ENCODE results near the gene CHKA.

Gene CHKA

DNA sequence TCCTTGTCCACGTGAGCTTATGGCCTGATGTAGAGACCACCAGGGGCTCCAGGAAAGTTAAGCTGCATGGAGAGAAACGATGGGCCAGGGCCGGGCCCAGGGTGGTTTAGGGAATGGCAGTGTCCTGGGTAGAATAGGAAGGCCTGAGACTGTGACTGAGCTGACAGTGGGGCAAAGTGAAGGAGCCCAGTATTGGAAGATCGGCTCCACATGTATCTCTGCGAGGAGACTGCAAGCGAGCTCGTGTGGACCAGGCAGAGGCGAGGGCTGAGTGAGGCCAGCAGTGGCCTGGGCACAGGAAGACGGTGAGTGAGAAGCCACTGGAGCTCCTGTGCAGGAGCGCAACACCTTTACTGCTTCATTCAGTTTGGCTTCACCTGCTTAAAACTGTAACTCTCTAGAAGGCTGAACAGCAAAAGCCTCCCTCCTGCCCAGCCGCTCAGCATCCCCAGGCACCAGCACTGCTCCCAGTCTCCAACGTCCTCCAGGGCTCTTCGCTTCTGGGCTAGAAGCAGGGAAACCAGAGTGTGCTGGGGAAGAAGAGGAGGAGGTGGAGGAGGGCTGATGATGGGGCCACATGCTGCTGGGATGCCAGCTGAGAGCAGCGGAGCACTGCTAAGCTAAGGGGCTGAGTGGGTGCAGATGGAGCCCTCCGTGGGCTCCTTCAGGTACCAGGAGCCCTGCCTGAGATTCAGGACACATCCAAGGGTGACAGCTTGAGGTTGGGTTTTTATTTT, 68.9 kb downstream of the CHKA start:
- Mint-ChIP-seq H3K9me3 (no peaks in the 10 kb centered on the region), H3K27me3 (no peaks in the 10 kb centered on the region), H3K4me3 (no peak overlapping the region), H3K27ac (no peak overlapping the region), H3K36me3 (ENCODE audit: low read depth) (peaks cover 21% of the 10 kb centered on the region), H3K4me1 (ENCODE audit: low read depth) (peaks cover 3% of the 10 kb centered on the region)

DNA sequence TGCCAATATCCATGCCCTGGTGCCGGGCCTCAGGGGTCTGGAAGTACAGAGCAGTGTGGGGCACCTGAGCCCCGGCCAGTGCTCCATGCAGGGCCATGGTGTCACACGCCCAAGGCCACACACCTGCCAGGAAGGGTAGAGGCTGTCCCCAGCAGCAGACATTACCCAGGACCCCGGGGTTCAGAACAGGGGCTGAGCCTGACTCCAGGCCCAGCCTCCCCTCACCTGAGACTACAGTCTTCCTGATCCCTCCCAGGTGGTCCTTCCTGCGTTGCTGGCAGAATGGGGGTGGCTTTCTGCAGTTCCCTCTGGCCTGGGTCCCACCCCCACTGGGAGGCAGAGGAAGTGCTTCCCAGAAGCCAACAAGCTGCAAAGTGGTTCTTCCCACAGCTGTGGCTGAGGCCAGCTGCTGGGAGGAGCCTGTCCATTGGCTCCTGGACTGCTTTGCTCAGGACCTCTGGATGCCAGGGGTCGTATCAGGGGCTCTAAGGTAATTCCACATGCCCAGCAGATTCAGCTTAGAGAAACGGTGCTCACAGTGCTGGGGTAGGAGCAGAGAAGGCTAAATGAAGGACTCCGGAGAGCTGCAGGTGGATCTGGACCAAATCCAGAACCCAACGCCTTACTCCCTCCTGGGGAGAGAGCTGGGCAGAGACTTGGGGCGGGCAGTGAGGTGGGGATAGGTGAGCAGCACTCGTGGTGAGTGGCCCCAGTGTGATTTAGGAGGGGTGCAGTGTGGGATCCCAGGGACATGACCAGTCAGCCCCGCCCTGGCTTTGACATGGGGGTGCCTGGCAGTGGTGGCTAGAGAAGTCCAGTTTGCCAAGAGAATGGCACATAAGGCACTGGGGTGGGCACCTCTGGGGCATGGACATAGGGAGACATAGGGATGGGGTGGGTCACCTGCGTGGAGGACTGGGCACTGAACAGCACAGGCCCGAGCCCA, 69.7 kb downstream of the CHKA start:
- Mint-ChIP-seq H3K9me3 (no peaks in the 10 kb centered on the region), H3K27ac (peak overlapping the region; percentile 16), H3K27me3 (no peaks in the 10 kb centered on the region), H3K4me3 (no peak overlapping the region), H3K4me1 (ENCODE audit: low read depth) (peaks cover 3% of the 10 kb centered on the region), H3K36me3 (ENCODE audit: low read depth) (peaks cover 25% of the 10 kb centered on the region)

DNA sequence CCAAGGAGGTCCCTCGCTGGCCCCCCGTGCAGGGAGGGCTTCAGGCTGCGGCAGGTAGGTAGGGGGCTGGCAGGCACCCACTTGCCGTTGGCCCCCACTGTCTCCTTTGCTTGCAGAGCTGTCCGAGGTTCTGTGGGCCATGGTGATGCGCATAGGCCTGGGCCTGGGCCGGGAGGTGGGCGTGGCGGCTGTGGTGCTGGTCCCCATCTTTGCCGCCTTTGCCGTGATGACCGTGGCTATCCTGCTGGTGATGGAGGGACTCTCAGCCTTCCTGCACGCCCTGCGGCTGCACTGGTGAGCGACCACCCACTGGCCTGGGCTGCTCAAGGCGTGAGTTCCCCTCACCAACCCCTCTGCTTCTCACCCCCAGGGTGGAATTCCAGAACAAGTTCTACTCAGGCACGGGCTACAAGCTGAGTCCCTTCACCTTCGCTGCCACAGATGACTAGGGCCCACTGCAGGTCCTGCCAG, 70.8 kb downstream of the CHKA start:
- Mint-ChIP-seq H3K36me3 (ENCODE audit: low read depth) (peaks cover 25% of the 10 kb centered on the region), H3K9me3 (no peaks in the 10 kb centered on the region), H3K27me3 (no peaks in the 10 kb centered on the region), H3K4me1 (ENCODE audit: low read depth) (no peaks in the 10 kb centered on the region), H3K27ac (no peak overlapping the region), H3K4me3 (no peak overlapping the region)

DNA sequence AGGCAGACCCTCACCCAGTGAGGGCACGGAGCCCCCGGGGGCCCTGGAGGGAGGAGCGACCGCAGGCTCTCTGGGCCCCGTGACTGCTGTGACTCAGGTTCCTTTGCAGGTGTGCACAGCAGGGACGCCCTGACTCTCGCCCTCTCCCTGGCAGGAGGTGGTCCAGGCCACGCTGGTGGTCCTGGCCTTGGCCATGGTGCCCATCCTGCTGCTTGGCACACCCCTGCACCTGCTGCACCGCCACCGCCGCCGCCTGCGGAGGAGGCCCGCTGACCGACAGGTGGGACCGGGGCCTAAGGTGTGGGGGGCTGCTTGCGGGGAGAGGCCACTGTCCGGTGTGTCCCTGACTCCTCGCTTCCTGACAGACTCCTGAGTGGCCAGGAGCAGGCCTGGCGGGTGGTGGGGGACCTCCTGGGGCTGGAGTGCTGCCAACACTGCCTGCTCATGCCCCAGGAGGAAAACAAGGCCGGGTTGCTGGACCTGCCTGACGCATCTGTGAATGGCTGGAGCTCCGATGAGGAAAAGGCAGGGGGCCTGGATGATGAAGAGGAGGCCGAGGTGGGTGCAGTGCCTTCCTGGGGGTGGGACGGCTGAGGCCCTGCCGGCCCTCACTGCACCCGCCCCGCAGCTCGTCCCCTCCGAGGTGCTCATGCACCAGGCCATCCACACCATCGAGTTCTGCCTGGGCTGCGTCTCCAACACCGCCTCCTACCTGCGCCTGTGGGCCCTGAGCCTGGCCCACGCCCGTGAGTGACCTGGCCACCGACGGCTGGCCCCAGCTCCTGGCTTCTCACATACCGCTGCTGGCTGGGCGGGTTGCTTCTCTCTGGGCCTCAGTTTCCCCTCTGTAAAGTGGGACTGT, 71.4 kb downstream of the CHKA start:
- Mint-ChIP-seq H3K27ac (no peak overlapping the region), H3K27me3 (no peaks in the 10 kb centered on the region), H3K4me3 (no peak overlapping the region), H3K4me1 (ENCODE audit: low read depth) (no peaks in the 10 kb centered on the region), H3K9me3 (no peaks in the 10 kb centered on the region), H3K36me3 (ENCODE audit: low read depth) (peaks cover 25% of the 10 kb centered on the region)

DNA sequence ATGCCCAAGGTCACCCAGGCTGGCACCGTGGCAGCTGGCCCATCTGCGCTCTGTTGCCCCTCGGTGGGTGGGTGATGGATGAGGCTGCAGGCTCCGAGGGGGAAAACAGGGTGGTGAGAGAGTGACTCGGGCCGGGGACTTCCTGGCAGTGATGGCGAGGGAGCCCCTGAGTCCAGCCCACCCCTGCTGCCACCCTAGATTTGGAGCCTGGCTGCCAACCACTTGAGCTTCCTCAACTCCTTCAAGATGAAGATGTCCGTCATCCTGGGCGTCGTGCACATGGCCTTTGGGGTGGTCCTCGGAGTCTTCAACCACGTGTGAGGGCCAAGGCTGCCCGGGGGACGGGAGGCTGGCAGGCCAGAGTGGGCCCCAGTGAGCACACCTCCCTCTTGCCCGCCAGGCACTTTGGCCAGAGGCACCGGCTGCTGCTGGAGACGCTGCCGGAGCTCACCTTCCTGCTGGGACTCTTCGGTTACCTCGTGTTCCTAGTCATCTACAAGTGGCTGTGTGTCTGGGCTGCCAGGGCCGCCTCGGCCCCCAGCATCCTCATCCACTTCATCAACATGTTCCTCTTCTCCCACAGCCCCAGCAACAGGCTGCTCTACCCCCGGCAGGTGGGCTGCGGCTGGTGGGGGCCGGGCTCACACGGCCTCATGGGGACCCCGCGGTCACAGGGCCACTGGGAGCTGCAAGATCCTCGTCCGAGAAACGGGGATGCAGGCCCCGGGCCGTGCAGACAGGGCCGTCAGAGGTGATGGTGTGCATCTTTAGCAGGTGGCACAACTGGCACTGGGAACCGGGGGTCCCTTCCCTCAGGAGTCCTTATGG, 72.3 kb downstream of the CHKA start:
- Mint-ChIP-seq H3K27ac (no peak overlapping the region), H3K27me3 (no peaks in the 10 kb centered on the region), H3K4me3 (no peak overlapping the region), H3K9me3 (no peaks in the 10 kb centered on the region), H3K4me1 (ENCODE audit: low read depth) (no peaks in the 10 kb centered on the region), H3K36me3 (ENCODE audit: low read depth) (peaks cover 25% of the 10 kb centered on the region)

DNA sequence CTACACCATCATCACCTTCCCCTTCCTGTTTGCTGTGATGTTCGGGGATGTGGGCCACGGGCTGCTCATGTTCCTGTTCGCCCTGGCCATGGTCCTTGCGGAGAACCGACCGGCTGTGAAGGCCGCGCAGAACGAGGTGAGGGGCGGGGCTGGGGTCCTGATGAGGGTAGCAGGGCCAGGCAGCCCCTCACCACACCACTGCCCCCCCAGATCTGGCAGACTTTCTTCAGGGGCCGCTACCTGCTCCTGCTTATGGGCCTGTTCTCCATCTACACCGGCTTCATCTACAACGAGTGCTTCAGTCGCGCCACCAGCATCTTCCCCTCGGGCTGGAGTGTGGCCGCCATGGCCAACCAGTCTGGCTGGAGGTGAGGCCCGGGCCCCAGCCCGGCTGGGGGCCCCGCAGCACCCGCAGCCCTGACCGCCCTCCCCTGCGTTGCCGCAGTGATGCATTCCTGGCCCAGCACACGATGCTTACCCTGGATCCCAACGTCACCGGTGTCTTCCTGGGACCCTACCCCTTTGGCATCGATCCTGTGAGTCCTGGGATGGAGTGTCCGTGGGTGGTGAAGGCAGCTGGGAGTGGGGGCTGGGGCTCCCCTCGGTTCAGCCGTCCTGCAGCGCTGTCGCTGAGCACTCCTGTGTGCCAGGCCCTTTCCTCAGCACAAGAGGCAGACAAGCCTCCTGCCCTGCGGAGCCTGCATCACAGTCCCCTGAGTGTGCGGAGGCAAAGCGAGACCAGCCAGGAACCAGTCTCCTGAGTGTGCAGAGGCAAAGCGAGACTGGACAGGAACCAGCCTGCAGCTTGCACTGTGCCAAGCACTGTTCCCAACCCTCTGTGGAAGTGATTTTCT, 73.5 kb downstream of the CHKA start:
- Mint-ChIP-seq H3K27ac (no peak overlapping the region), H3K27me3 (no peaks in the 10 kb centered on the region), H3K36me3 (ENCODE audit: low read depth) (peaks cover 19% of the 10 kb centered on the region), H3K4me1 (ENCODE audit: low read depth) (no peaks in the 10 kb centered on the region), H3K4me3 (no peak overlapping the region), H3K9me3 (no peaks in the 10 kb centered on the region)

DNA sequence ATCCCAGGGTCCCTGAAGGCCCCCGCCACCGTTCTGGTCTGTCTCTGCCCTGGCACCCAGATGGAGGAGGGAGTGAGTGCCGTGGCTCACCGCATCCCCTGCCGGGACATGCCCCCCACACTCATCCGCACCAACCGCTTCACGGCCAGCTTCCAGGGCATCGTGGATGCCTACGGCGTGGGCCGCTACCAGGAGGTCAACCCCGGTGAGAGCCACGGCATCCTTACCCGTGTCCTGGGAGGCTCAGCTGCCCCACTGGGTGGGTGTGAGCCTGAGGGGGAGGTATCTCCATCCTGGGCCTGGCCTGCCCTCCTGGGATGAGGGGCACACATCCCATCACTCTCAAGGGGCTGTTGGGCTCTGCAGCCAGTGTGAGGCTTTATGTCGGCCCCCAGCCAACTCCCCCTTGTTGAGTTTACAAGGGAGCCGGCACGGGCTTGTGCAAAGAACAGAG, 76.3 kb downstream of the CHKA start:
- Mint-ChIP-seq H3K27ac (no peak overlapping the region), H3K36me3 (ENCODE audit: low read depth) (peaks cover 8% of the 10 kb centered on the region), H3K27me3 (no peaks in the 10 kb centered on the region), H3K9me3 (no peaks in the 10 kb centered on the region), H3K4me1 (ENCODE audit: low read depth) (peaks cover 4% of the 10 kb centered on the region), H3K4me3 (no peak overlapping the region)

DNA sequence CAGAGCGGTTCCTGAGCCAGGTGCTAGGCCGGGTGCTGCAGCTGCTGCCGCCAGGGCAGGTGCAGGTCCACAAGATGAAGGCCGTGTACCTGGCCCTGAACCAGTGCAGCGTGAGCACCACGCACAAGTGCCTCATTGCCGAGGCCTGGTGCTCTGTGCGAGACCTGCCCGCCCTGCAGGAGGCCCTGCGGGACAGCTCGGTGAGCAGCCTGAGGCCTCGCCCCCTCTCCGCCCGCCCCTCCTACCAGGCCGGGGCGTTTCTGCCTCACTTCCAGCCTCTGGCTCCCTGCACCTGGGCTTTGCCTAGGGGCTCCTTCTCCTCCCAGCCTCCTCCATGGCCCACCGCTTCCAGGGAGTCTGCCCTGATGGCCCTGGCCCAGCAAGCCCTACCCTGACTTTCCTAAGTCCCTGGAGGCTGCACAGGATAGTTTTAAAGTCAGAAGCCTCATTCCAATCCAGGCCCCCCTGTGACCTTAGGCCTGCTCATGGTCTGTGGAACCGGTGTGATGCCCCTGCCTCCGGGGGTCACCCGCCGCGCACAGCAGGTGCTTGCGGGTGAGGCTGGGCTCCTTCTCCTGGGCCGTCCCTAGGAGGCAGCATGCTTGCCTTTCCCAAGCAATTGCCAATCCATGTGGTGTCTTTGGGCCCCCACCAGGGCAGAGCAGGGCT, 76.9 kb downstream of the CHKA start:
- no peak overlapping the region for H3K4me3 Mint-ChIP-seq
- no peaks in the 10 kb centered on the region for H3K27me3 Mint-ChIP-seq
- peaks cover 8% of the 10 kb centered on the region for H3K36me3 Mint-ChIP-seq (ENCODE audit: low read depth)
- no peaks in the 10 kb centered on the region for H3K9me3 Mint-ChIP-seq
- peaks cover 4% of the 10 kb centered on the region for H3K4me1 Mint-ChIP-seq (ENCODE audit: low read depth)
- H3K27ac Mint-ChIP-seq: no peak overlapping the region

DNA sequence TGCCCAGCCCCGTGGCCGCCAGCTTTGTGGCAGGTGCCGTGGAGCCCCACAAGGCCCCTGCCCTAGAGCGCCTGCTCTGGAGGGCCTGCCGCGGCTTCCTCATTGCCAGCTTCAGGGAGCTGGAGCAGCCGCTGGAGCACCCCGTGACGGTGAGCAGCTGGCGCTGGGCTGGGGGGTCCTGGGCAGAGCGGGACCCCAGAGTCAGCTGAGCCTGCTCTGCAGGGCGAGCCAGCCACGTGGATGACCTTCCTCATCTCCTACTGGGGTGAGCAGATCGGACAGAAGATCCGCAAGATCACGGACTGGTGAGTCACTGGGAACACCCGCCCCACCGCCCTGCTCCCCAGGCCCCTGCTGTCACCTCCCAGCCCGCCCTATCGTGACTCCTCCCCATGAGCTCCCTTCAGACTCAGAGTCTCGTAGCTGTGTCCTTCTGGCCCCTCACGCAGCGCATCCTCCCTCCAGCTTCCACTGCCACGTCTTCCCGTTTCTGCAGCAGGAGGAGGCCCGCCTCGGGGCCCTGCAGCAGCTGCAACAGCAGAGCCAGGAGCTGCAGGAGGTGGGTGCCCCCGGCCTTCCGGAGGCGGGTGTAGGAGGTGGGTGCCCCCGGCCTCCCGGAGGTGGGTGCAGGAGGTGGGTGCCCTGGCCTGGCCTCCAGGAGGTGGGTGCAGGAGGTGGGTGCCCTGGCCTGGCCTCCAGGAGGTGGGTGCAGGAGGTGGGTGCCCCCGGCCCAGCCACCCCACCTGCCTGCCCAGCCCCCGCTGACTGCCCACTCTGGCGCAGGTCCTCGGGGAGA, 77.6 kb downstream of the CHKA start:
- H3K27me3 Mint-ChIP-seq: no peaks in the 10 kb centered on the region
- H3K9me3 Mint-ChIP-seq: no peaks in the 10 kb centered on the region
- H3K36me3 Mint-ChIP-seq (ENCODE audit: low read depth): peaks cover 8% of the 10 kb centered on the region
- peaks cover 4% of the 10 kb centered on the region for H3K4me1 Mint-ChIP-seq (ENCODE audit: low read depth)
- no peak overlapping the region for H3K27ac Mint-ChIP-seq
- H3K4me3 Mint-ChIP-seq: no peak overlapping the region

DNA sequence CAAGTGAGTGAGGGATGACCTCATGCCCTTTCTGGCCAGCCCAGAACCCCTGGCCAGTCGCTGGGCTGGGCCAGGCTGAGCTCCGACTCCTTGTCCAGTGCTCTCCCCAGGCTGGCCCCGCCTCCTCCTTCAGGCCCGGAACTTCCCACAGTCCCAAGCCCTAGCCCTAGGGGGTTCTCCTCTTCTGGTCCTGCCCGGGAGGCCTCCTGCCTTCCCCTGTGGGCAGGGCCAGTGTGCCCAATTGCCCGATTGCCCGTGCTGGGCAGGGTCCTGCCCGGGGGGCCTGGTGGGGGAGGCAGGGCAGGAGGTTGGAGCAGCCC, 78.2 kb downstream of the CHKA start:
- Mint-ChIP-seq H3K4me3 (no peak overlapping the region), H3K4me1 (ENCODE audit: low read depth) (peaks cover 4% of the 10 kb centered on the region), H3K9me3 (no peaks in the 10 kb centered on the region), H3K36me3 (ENCODE audit: low read depth) (peaks cover 8% of the 10 kb centered on the region), H3K27ac (no peak overlapping the region), H3K27me3 (no peaks in the 10 kb centered on the region)

DNA sequence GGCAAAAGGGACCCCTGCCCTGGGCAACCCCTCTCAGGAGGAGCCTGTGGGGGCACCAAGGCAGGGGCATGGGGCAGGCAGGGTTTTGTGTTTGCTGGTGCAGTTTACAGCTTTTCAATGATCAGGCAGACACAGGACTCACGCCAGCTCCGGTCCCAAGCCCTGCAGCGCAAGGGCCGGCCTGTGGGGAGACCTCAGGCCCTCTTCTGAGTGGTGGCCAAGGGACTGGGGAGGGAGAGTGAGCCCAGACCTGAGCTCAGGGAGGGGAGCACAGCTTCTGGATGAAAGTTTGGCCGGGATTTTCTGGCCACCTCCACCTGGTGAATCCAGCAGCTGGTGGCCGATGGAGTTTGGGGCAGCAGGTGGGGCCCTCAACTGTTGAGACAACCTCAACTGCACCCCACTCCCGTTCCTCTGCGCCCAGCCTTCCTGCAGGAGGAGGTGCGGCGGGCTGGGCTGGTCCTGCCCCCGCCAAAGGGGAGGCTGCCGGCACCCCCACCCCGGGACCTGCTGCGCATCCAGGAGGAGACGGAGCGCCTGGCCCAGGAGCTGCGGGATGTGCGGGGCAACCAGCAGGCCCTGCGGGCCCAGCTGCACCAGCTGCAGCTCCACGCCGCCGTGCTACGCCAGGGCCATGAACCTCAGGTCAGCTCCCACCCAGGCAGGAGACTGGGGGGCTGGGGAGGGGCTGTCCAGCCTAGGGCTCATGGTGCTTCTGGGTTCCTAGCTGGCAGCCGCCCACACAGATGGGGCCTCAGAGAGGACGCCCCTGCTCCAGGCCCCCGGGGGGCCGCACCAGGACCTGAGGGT, 78.8 kb downstream of the CHKA start:
- peaks cover 8% of the 10 kb centered on the region for H3K4me1 Mint-ChIP-seq (ENCODE audit: low read depth)
- peaks cover 8% of the 10 kb centered on the region for H3K36me3 Mint-ChIP-seq (ENCODE audit: low read depth)
- no peak overlapping the region for H3K4me3 Mint-ChIP-seq
- H3K27me3 Mint-ChIP-seq: no peaks in the 10 kb centered on the region
- no peaks in the 10 kb centered on the region for H3K9me3 Mint-ChIP-seq
- H3K27ac Mint-ChIP-seq: no peak overlapping the region

Data from stimulated activated naive CD8-positive, alpha-beta T cell treated with anti-CD3 and anti-CD28 coated beads, Interleukin-15, Interleukin-2, amounts not matched to agents 100 ng/mL and 50 ng/mL, for 24 hours (primary cell).